HG03064 (cell line): ENCODE data around the gene SHANK3.

Source experiments
- ATAC-seq: cut with Tn5 transposase; IDR thresholded peaks from one replicate; pipeline ENCODE4 v1.9.1; 2021; ENCODE audit warnings: low read depth; ENCODE audit not compliant: unreplicated experiment

SHANK3 gene

DNA sequence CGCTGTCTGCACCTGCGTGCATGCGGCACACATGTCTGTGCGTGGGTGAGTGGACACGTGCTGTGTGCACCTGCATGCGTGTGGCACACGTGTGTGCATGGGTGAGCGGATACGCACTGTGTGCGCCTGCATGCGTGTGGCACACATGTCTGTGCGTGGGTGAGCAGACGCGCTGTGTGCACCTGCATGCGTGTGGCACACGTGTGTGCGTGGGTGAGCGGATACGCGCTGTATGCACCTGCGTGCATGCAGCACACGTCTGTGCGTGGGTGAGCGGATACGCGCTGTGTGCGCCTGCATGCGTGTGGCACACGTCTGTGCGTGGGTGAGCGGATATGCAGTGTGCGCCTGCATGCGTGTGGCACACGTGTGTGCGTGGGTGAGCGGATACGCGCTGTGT, 38.3 kb downstream of the SHANK3 start:
- no peak for ATAC-seq

- ATAC-seq: no peak
These were observed 39.1 kb downstream of the SHANK3 start for GRCh38 chr22:50711446-50712340.

DNA sequence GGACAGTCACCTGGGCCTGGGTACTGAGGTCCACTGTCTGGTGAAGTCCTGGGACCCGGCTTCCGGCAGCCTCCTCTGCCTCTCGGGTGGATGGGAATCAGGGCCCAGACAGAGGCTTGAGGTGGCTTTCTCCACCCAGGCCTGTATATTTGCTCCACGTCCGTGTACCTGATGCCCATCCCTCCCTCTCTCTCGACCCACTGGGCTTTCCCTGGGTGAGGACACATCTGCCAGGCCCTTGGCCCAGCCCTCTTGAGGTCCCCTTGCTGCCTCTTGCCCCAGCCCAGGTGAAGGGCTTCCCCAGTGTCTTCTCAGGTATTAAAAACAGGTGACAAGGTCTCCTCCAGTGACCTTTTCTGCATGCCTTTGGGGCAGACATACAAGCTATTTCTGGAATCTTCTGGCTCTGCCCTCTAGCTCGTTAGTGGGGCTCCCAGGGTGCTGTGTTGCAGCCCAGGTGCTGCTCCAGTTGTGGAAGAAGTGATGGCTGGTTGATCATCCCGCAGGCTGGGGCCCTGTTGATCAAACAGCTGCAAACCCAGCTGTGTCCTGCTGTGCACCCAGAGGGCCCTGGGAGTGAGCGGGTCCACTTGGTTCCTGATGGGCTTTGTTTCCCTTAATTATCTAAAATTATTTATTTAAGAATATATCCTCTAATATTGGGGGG, 39.9 kb downstream of the SHANK3 start:
- no peak for ATAC-seq

- ATAC-seq: no peak
These were observed 40.4 kb downstream of the SHANK3 start for GRCh38 chr22:50713008-50713385.

DNA sequence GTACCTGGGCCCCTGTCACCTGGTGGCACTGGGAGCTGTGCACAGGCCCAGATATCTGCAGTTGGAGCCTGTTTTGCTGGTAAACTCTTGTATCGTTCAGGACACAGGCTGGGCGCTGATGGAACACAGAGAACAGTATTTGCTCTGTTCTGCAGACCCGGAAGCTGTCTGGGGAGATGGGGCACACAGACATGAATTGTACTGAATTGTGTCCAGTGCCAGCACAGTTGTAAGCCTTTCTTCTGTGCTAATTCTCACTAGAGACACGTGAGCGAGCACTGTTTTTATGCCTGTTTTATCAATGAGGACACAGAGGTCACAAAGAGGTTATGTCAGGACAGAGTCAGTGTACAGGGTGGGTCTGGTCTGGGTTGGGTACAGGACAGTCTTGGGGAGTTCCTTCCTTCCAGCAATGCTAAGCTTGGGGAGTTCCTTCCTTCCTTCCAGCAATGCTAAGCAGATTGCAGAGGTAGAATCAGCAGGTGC, 41.0 kb downstream of the SHANK3 start:
- no peak for ATAC-seq

- no peak for ATAC-seq
These were observed 41.5 kb downstream of the SHANK3 start for GRCh38 chr22:50714150-50714549.

- no peak for ATAC-seq
These were observed 42.1 kb downstream of the SHANK3 start for GRCh38 chr22:50714631-50715179.

DNA sequence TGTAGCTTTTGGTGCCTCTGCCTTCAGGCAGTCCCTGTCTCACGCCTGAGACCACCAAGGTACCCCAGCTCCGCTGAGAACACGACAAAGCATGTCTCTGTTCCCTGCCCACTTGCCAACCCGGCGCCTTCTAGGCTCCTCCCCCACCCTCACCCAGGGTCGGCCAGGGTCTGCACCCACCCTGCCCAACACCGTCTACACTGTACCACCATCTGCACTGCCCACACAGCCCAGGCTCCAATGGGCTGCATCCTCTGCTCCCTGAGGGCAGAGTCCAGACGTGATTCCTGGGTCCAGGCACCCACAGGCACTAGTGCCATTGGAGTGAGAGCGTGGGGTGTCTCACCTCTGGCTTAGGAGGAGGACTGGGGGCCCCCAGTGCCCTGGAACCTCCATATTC, 42.6 kb downstream of the SHANK3 start:
- ATAC-seq: no peak

- ATAC-seq: no peak
These were observed 43.2 kb downstream of the SHANK3 start for GRCh38 chr22:50715776-50716175.

GRCh38 chr22:50716290-50717024, 43.8 kb downstream of the SHANK3 start:
- no peak for ATAC-seq

- ATAC-seq: no peak
These were observed 45.2 kb downstream of the SHANK3 start for GRCh38 chr22:50717709-50718351.

DNA sequence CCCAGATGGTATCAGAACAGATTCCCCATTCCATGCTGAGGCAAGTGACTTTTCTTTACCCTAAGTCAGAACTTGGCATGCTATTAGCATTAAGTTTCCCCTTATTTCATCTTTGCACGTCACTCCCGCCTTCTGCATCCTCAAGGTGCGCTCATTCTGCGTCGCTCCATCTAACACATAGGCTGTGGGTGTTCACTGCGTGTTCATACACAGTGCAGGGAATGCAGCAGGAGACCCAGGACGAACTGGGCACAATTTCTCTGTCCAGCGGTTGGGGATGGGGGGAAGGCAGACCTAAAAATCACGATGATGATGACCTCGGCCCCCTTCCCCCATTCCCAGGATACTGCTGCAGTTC, 45.7 kb downstream of the SHANK3 start:
- ATAC-seq: no peak

DNA sequence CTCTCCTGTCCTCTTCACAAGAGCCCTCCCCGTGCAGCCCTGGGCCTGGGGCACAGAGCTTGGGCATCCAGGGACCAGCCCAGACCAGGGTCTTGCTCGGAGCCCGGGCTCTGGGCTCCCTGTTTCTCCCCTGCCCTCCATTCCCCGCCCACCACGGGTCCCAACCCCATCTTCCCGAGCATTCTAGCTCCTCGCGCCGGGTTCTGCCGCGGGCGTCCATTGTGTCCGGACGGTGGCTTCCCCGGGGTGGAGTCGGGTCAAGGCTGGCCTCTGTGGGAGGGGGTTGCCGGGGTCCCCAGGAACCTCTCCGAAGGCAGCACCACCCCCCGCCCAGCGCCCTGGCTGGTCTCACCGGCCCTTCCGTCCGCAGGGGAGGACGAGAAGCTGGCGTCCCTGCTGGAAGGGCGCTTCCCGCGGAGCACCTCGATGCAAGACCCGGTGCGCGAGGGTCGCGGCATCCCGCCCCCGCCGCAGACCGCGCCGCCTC, 47.2 kb downstream of the SHANK3 start:
- no peak for ATAC-seq

DNA sequence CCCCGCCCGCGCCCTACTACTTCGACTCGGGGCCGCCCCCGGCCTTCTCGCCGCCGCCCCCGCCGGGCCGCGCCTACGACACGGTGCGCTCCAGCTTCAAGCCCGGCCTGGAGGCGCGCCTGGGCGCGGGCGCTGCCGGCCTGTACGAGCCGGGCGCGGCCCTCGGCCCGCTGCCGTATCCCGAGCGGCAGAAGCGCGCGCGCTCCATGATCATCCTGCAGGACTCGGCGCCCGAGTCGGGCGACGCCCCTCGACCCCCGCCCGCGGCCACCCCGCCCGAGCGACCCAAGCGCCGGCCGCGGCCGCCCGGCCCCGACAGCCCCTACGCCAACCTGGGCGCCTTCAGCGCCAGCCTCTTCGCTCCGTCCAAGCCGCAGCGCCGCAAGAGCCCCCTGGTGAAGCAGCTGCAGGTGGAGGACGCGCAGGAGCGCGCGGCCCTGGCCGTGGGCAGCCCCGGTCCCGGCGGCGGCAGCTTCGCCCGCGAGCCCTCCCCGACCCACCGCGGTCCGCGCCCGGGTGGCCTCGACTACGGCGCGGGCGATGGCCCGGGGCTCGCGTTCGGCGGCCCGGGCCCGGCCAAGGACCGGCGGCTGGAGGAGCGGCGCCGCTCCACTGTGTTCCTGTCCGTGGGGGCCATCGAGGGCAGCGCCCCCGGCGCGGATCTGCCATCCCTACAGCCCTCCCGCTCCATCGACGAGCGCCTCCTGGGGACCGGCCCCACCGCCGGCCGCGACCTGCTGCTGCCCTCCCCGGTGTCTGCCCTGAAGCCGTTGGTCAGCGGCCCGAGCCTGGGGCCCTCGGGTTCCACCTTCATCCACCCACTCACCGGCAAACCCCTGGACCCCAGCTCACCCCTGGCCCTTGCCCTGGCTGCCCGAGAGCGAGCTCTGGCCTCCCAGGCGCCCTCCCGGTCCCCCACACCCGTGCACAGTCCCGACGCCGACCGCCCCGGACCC, 48.0 kb downstream of the SHANK3 start:
- no peak for ATAC-seq

DNA sequence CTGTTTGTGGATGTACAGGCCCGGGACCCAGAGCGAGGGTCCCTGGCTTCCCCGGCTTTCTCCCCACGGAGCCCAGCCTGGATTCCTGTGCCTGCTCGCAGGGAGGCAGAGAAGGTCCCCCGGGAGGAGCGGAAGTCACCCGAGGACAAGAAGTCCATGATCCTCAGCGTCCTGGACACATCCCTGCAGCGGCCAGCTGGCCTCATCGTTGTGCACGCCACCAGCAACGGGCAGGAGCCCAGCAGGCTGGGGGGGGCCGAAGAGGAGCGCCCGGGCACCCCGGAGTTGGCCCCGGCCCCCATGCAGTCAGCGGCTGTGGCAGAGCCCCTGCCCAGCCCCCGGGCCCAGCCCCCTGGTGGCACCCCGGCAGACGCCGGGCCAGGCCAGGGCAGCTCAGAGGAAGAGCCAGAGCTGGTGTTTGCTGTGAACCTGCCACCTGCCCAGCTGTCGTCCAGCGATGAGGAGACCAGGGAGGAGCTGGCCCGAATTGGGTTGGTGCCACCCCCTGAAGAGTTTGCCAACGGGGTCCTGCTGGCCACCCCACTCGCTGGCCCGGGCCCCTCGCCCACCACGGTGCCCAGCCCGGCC, 48.7 kb downstream of the SHANK3 start:
- no peak for ATAC-seq

DNA sequence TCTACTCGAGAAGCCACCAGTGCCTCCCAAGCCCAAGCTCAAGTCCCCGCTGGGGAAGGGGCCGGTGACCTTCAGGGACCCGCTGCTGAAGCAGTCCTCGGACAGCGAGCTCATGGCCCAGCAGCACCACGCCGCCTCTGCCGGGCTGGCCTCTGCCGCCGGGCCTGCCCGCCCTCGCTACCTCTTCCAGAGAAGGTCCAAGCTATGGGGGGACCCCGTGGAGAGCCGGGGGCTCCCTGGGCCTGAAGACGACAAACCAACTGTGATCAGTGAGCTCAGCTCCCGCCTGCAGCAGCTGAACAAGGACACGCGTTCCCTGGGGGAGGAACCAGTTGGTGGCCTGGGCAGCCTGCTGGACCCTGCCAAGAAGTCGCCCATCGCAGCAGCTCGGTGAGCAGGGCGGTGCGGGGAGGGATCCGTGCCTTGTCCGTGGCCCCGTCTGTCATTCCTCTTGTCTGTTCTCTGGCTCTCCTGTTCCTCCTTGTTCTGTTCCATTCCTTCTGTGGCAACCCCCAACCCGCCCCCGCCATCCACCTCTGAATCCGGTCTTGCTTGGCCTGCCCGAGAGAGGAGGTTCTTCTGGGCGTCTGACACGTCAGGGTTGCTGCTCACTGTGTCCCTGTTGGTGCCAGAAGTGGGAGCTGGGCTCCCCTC, 49.6 kb downstream of the SHANK3 start:
- ATAC-seq: no peak
